ENCODE data around the gene VCAN. TPM values are rescaled to one million over a fixed set of nuclear protein-coding genes. Genes with fewer than 3 reads are reported as not detected.
A peak's percentile ranks its signal among the peaks of the same experiment; 100 is the strongest.

Gene VCAN
- total and polyA plus RNA-seq, 2 donors (not counting 1 experiment from before 2014, with no cell fraction given), result 2.0 TPM; not detected in 1

GRCh38 chr5:83430130-83431010 is 41.2 kb upstream of the VCAN start:
- 40% methylated on average over 9 of the region's 13 CpGs for WGBS (ENCODE audit: insufficient coverage)
- no peak overlapping the region for H2AFZ ChIP-seq (ENCODE audit: insufficient read depth, low read depth, low read length, poor library complexity, severe bottlenecking)
- POLR2A ChIA-PET, result no interaction called here

GRCh38 chr5:83433891-83434290 is 37.7 kb upstream of the VCAN start:
- H3K27ac ChIP-seq (ENCODE audit: low read length in 2 of 2), result no peak overlapping the region
- ChIA-PET POLR2A (no interaction called here), CTCF (no interaction called here)
- H4K20me1 ChIP-seq (ENCODE audit: control insufficient read depth, insufficient read depth, low read length, poor library complexity, severe bottlenecking), result no peaks in the 10 kb centered on the region
- no peak overlapping the region for H3K4me2 ChIP-seq (replicated peaks; ENCODE audit: low read depth, low read length, poor library complexity, severe bottlenecking)
- no peak overlapping the region for H3K27ac Mint-ChIP-seq
- H3K4me1 ChIP-seq (ENCODE audit: control insufficient read depth in 2 of 2, insufficient read depth in 2 of 2, low read length in 2 of 2), result no peaks in the 10 kb centered on the region
- intact Hi-C loops (cut with micrococcal nuclease), result no loop called here
- WGBS (ENCODE audit: insufficient coverage), result no CpG with 5 or more reads among the region's 2 CpGs
- TF ChIP-seq, protein P1, sequence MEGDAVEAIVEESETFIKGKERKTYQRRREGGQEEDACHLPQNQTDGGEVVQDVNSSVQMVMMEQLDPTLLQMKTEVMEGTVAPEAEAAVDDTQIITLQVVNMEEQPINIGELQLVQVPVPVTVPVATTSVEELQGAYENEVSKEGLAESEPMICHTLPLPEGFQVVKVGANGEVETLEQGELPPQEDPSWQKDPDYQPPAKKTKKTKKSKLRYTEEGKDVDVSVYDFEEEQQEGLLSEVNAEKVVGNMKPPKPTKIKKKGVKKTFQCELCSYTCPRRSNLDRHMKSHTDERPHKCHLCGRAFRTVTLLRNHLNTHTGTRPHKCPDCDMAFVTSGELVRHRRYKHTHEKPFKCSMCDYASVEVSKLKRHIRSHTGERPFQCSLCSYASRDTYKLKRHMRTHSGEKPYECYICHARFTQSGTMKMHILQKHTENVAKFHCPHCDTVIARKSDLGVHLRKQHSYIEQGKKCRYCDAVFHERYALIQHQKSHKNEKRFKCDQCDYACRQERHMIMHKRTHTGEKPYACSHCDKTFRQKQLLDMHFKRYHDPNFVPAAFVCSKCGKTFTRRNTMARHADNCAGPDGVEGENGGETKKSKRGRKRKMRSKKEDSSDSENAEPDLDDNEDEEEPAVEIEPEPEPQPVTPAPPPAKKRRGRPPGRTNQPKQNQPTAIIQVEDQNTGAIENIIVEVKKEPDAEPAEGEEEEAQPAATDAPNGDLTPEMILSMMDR (IDR thresholded peaks at IDR 0.05), result no peak
- TF ChIP-seq EZH2 (IDR thresholded peaks at IDR 0.05; ENCODE audit: borderline replicate concordance, insufficient read depth, low read depth, low read length, poor library complexity, severe bottlenecking), result no peak
- DNase-seq (no peak), ATAC-seq (ENCODE audit: low read depth) (no peak)
- H3K4me3 Mint-ChIP-seq, result no peak overlapping the region
- H2AFZ ChIP-seq (ENCODE audit: insufficient read depth, low read depth, low read length, poor library complexity, severe bottlenecking), result no peak overlapping the region
- H3K4me3 ChIP-seq (ENCODE audit: control extremely low read depth in 1 of 5, extremely low read depth in 1 of 5, insufficient read depth in 1 of 5, low read depth in 2 of 5, low read length in 4 of 5), result no peak overlapping the region
- H3K36me3 ChIP-seq (replicated peaks in 1 of 2; ENCODE audit: control extremely low read depth in 1 of 2, control insufficient read depth in 1 of 2, extremely low read depth in 1 of 2, insufficient read depth in 2 of 2, low read length in 1 of 2), result no peaks in the 10 kb centered on the region
- H3K79me2 ChIP-seq (ENCODE audit: control insufficient read depth, insufficient read depth, low read length), result no peaks in the 10 kb centered on the region
- H3K9me3 ChIP-seq (ENCODE audit: control extremely low read depth in 1 of 3, control insufficient read depth in 2 of 3, insufficient read depth in 1 of 3, low read length in 2 of 3), result peaks cover 0 to 7% (median 0%) of the 10 kb centered on the region in 3 donors
- H3K4me1 Mint-ChIP-seq, result no peaks in the 10 kb centered on the region
- H3K27me3 ChIP-seq (replicated peaks in 1 of 4; ENCODE audit: control extremely low read depth in 1 of 4, control insufficient read depth in 3 of 4, insufficient read depth in 4 of 4, low read length in 3 of 4), result no peaks in the 10 kb centered on the region
- H3K27me3 Mint-ChIP-seq, result no peaks in the 10 kb centered on the region
- H3K9me3 Mint-ChIP-seq (ENCODE audit: insufficient read depth), result no peaks in the 10 kb centered on the region
- H3K9ac ChIP-seq (ENCODE audit: low read length), result no peak overlapping the region

More at GRCh38 chr5:83430130-83431010, 41.2 kb upstream of the VCAN start:
- peak; percentile 42 for DNase-seq
- Histone ChIP-seq H4K20me1 (ENCODE audit: control insufficient read depth, insufficient read depth, low read length, poor library complexity, severe bottlenecking) (no peaks in the 10 kb centered on the region), H3K27me3 (replicated peaks in 1 of 4; ENCODE audit: control extremely low read depth in 1 of 4, control insufficient read depth in 3 of 4, insufficient read depth in 4 of 4, low read length in 3 of 4) (no peaks in the 10 kb centered on the region), H3K27ac (ENCODE audit: low read length in 2 of 2) (no peak overlapping the region), H3K4me2 (replicated peaks; ENCODE audit: low read depth, low read length, poor library complexity, severe bottlenecking) (no peak overlapping the region), H3K9ac (ENCODE audit: low read length) (no peak overlapping the region), H3K4me3 (ENCODE audit: control extremely low read depth in 1 of 5, extremely low read depth in 1 of 5, insufficient read depth in 1 of 5, low read depth in 2 of 5, low read length in 4 of 5) (no peak overlapping the region), H3K9me3 (ENCODE audit: control extremely low read depth in 1 of 3, control insufficient read depth in 2 of 3, insufficient read depth in 1 of 3, low read length in 2 of 3) (no peaks in the 10 kb centered on the region), H3K4me1 (ENCODE audit: control insufficient read depth in 2 of 2, insufficient read depth in 2 of 2, low read length in 2 of 2) (no peaks in the 10 kb centered on the region), H3K79me2 (ENCODE audit: control insufficient read depth, insufficient read depth, low read length) (no peaks in the 10 kb centered on the region), H3K36me3 (replicated peaks in 1 of 2; ENCODE audit: control extremely low read depth in 1 of 2, control insufficient read depth in 1 of 2, extremely low read depth in 1 of 2, insufficient read depth in 2 of 2, low read length in 1 of 2) (no peaks in the 10 kb centered on the region)
- Mint-ChIP-seq H3K4me1 (no peaks in the 10 kb centered on the region), H3K27me3 (no peaks in the 10 kb centered on the region), H3K27ac (no peak overlapping the region), H3K4me3 (no peak overlapping the region), H3K9me3 (ENCODE audit: insufficient read depth) (no peaks in the 10 kb centered on the region)
- CTCF ChIA-PET, result interaction anchor here (0.7 to 2.5 kb wide), 15 partner anchors 8 to 1080 kb away, joined by 3 to 10 read pairs (median 4); no protein-coding TSS in a partner anchor
- intact Hi-C loops (cut with micrococcal nuclease), result loop anchor here (1.0 kb wide), 1 partner anchor 789 kb away; no protein-coding TSS in a partner anchor
- TF ChIP-seq, protein P1 (IDR thresholded peaks at IDR 0.05), result peak; percentile 74
- TF ChIP-seq EZH2 (IDR thresholded peaks at IDR 0.05; ENCODE audit: borderline replicate concordance, insufficient read depth, low read depth, low read length, poor library complexity, severe bottlenecking), result no peak
- no peak for ATAC-seq (ENCODE audit: low read depth)

Measured in B cell (primary cell).